ENCODE measurements around the gene EXOC7. TPM values are rescaled to one million over a fixed set of nuclear protein-coding genes. Genes with fewer than 3 reads are reported as not detected.

Gene EXOC7
- total RNA-seq, 1 experiment from 2014 or later = 133 TPM

DNA sequence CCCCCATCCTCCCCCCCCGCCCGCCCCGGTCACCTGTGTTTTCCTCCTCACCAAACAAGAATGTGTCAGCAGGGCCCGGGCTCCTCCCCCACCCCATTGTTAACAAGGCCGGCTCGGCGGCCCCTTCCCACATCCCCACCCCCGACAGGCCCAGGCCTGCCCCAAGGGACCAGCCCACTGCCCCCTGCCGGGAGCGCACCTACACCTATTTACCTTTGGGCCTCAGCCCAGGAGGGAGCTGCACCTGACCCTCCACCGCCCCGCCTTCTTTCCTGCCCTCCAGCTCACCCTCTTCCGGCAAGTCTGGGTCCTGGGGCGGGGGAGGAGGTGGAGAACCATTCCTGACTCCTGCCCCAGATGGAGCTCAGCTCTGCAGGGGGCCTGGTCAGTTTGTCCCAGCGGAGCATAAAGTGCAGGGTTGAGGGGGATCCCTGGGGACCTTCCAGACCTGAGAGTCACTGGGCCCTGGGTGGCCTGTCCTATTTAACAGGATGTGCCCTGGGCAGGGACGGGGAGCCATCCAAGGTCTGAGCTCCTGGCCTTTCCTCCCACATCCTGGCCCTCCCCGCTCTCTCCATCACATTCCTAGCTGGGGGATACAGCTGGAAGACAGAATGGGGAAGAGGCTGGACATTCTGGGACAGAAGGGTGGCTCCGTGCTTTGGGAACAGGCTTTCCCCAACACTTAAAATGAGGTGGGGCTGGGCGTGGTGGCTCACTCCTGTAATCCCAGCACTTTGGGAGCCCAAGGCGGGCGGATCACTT lies 29.2 kb upstream of the EXOC7 start:
- H3K36me3 ChIP-seq = no peaks in the 10 kb centered on the region
- no peaks in the 10 kb centered on the region for H3K9me3 ChIP-seq (replicated peaks)
- no peak overlapping the region for H3K27ac ChIP-seq
- peak in 1 of 2 experiments; percentile 50 for DNase-seq (ENCODE audit: low read depth in 1 of 2, low spot score in 2 of 2)
- no peaks in the 10 kb centered on the region for H3K4me1 ChIP-seq (replicated peaks)
- H3K4me3 ChIP-seq = no peak overlapping the region
- no peaks in the 10 kb centered on the region for H3K27me3 ChIP-seq (replicated peaks)

- H3K9me3 ChIP-seq (replicated peaks) = no peaks in the 10 kb centered on the region
- no peak for DNase-seq (ENCODE audit: low read depth in 1 of 2, low spot score in 2 of 2)
- no peaks in the 10 kb centered on the region for H3K4me1 ChIP-seq (replicated peaks)
- H3K27ac ChIP-seq = no peak overlapping the region
- H3K36me3 ChIP-seq = no peaks in the 10 kb centered on the region
- no peak overlapping the region for H3K4me3 ChIP-seq
- no peaks in the 10 kb centered on the region for H3K27me3 ChIP-seq (replicated peaks)
These were observed 28.3 kb upstream of the EXOC7 start for GRCh38 chr17:76131692-76132573.

GRCh38 chr17:76131051-76131691 lies 27.6 kb upstream of the EXOC7 start:
- no peak for DNase-seq (ENCODE audit: low read depth in 1 of 2, low spot score in 2 of 2)
- Histone ChIP-seq H3K27me3 (replicated peaks) (no peaks in the 10 kb centered on the region), H3K27ac (no peak overlapping the region), H3K9me3 (replicated peaks) (no peaks in the 10 kb centered on the region), H3K36me3 (no peaks in the 10 kb centered on the region), H3K4me1 (replicated peaks) (no peaks in the 10 kb centered on the region), H3K4me3 (no peak overlapping the region)

DNA sequence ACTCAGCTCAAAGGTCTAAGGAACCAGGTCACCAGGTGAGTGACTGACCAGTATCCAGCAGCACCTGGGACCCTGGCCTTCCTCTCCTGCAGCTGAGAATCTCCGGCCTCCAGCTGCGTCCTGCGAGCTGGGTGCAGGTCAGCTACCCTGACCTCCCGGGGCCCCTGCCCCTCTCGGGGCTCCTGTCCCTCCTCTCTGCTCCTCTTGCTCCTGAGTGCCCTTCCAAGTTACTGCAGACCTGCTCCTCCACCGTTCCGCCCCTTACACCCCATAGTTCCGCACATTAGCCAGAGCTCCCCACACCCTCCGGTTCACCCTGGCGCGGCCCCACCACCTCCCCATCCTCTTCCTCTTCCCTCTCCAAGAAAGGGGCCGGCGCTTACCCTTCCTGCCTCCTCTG lies 26.9 kb upstream of the EXOC7 start:
- Histone ChIP-seq H3K27ac (no peak overlapping the region), H3K27me3 (replicated peaks) (0 out of 2 replicates have a peak, but pooled peaks cover 3% of the 10 kb centered on the region), H3K36me3 (no peaks in the 10 kb centered on the region), H3K4me1 (replicated peaks) (no peaks in the 10 kb centered on the region), H3K9me3 (replicated peaks) (no peaks in the 10 kb centered on the region), H3K4me3 (no peak overlapping the region)
- DNase-seq (ENCODE audit: low read depth in 1 of 2, low spot score in 2 of 2) = peak in 1 of 2 experiments; percentile 48

DNA sequence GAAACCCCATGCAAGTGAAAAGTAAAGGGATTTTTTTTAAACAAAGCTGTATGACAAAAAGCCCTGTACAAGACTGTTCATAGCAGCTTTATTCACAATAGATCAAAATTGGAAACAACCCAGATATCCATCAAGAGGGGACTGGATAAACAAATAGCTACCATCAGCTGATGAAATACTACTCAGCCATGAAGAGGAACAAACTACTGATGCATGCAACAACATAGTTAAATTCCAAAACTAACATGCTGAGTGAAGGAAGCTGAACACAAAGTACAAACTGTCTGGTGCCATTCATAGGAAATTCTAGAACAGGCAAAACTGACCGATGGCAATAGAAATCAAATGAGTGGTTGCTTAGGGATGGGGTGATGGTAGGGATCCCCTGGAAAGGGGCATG lies 22.3 kb upstream of the EXOC7 start:
- no peak for DNase-seq (ENCODE audit: low read depth in 1 of 2, low spot score in 2 of 2)
- H3K36me3 ChIP-seq = no peaks in the 10 kb centered on the region
- H3K4me1 ChIP-seq (replicated peaks) = peaks cover 8% of the 10 kb centered on the region; the same call in 1 of the 2 replicates
- no peak overlapping the region for H3K4me3 ChIP-seq
- H3K27me3 ChIP-seq (replicated peaks) = 0 out of 2 replicates have a peak, but pooled peaks cover 3% of the 10 kb centered on the region
- H3K9me3 ChIP-seq (replicated peaks) = no peaks in the 10 kb centered on the region
- no peak overlapping the region for H3K27ac ChIP-seq

DNA sequence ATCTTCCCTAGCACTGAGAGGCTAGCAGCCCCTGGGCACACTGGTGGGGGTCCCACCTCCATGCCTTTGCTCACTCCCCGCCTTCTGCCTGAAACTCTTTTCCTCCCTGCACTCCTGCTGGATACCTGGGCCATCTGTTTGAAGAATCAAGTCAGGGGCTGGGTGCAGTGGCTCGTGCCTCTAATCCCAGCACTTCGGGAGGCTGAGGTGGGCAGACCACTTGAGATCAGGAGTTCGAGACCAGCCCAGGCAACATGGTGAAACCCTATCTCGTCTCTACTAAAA lies 21.7 kb upstream of the EXOC7 start:
- H3K4me3 ChIP-seq = no peak overlapping the region
- peaks cover 8% of the 10 kb centered on the region; the same call in 1 of the 2 replicates for H3K4me1 ChIP-seq (replicated peaks)
- DNase-seq (ENCODE audit: low read depth in 1 of 2, low spot score in 2 of 2) = no peak
- no peaks in the 10 kb centered on the region for H3K9me3 ChIP-seq (replicated peaks)
- no peaks in the 10 kb centered on the region for H3K36me3 ChIP-seq
- H3K27me3 ChIP-seq (replicated peaks) = 0 out of 2 replicates have a peak, but pooled peaks cover 3% of the 10 kb centered on the region
- no peak overlapping the region for H3K27ac ChIP-seq

DNA sequence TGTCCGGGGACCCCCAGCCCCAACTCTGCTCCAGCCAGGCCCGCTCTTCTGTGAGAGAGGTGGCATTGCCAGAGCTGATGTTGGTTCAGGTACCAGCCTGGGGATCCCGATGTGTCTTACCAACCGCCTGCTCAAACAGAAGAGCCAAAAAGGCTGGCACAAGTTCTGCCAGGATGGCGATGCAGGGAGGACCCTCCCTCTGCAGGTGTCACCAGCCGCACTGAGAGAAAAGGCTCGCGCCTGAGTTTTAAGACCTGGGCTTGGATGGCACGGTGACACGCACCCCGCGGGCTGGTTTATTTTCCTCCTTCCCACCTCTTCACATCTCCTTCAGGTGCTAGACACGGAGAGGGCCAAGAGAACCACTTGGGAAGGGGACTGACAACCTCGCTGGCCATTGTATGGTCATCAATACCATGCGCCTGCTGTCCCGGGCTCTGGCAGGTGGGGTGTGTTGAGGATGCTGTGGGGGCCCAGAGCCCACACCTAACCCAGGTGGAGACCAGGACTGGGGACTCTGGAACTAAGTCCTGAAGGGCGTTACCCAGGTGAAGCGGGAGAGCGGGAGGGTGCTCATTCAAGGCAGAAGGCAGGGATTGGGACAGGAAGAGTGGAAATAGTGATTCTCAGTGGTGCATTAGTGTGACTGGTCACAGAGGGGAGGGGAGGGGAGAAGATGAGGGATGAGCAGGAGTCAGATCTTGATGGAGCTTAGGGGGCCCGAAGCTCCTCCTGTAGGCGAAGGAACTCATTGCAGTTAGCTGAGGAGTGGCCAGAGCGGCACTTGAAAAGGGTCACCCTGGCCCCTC lies 21.2 kb upstream of the EXOC7 start:
- Histone ChIP-seq H3K27ac (no peak overlapping the region), H3K27me3 (replicated peaks) (0 out of 2 replicates have a peak, but pooled peaks cover 3% of the 10 kb centered on the region), H3K4me3 (no peak overlapping the region), H3K36me3 (no peaks in the 10 kb centered on the region), H3K4me1 (replicated peaks) (peaks cover 8% of the 10 kb centered on the region; the same call in 1 of the 2 replicates), H3K9me3 (replicated peaks) (no peaks in the 10 kb centered on the region)
- DNase-seq (ENCODE audit: low read depth in 1 of 2, low spot score in 2 of 2) = no peak

- no peaks in the 10 kb centered on the region for H3K9me3 ChIP-seq (replicated peaks)
- no peaks in the 10 kb centered on the region for H3K36me3 ChIP-seq
- no peak overlapping the region for H3K4me3 ChIP-seq
- 0 out of 2 replicates have a peak, but pooled peaks cover 3% of the 10 kb centered on the region for H3K27me3 ChIP-seq (replicated peaks)
- no peak for DNase-seq (ENCODE audit: low read depth in 1 of 2, low spot score in 2 of 2)
- peaks cover 8% of the 10 kb centered on the region; the same call in 1 of the 2 replicates for H3K4me1 ChIP-seq (replicated peaks)
- no peak overlapping the region for H3K27ac ChIP-seq
These were observed 20.4 kb upstream of the EXOC7 start for GRCh38 chr17:76123749-76124581.

GRCh38 chr17:76123191-76123499 lies 19.6 kb upstream of the EXOC7 start:
- H3K27me3 ChIP-seq (replicated peaks) = 0 out of 2 replicates have a peak, but pooled peaks cover 3% of the 10 kb centered on the region
- DNase-seq (ENCODE audit: low read depth in 1 of 2, low spot score in 2 of 2) = no peak
- H3K36me3 ChIP-seq = no peaks in the 10 kb centered on the region
- H3K9me3 ChIP-seq (replicated peaks) = no peaks in the 10 kb centered on the region
- peaks cover 8% of the 10 kb centered on the region; the same call in 1 of the 2 replicates for H3K4me1 ChIP-seq (replicated peaks)
- no peak overlapping the region for H3K4me3 ChIP-seq
- H3K27ac ChIP-seq = no peak overlapping the region

- Histone ChIP-seq H3K9me3 (replicated peaks) (no peaks in the 10 kb centered on the region), H3K27ac (no peak overlapping the region), H3K4me3 (no peak overlapping the region), H3K4me1 (replicated peaks) (peaks cover 8% of the 10 kb centered on the region; the same call in 1 of the 2 replicates), H3K27me3 (replicated peaks) (0 out of 2 replicates have a peak, but pooled peaks cover 3% of the 10 kb centered on the region), H3K36me3 (no peaks in the 10 kb centered on the region)
- DNase-seq (ENCODE audit: low read depth in 1 of 2, low spot score in 2 of 2) = no peak
These were observed 19.0 kb upstream of the EXOC7 start for GRCh38 chr17:76122431-76123190.

GRCh38 chr17:76121932-76122430 lies 18.4 kb upstream of the EXOC7 start:
- peaks cover 8% of the 10 kb centered on the region; the same call in 1 of the 2 replicates for H3K4me1 ChIP-seq (replicated peaks)
- H3K27ac ChIP-seq = no peak overlapping the region
- no peaks in the 10 kb centered on the region for H3K36me3 ChIP-seq
- DNase-seq (ENCODE audit: low read depth in 1 of 2, low spot score in 2 of 2) = no peak
- H3K27me3 ChIP-seq (replicated peaks) = 0 out of 2 replicates have a peak, but pooled peaks cover 3% of the 10 kb centered on the region
- H3K4me3 ChIP-seq = no peak overlapping the region
- no peaks in the 10 kb centered on the region for H3K9me3 ChIP-seq (replicated peaks)

- DNase-seq (ENCODE audit: low read depth in 1 of 2, low spot score in 2 of 2) = no peak
- H3K36me3 ChIP-seq = no peaks in the 10 kb centered on the region
- peaks cover 8% of the 10 kb centered on the region; the same call in 1 of the 2 replicates for H3K4me1 ChIP-seq (replicated peaks)
- H3K27me3 ChIP-seq (replicated peaks) = no peaks in the 10 kb centered on the region
- no peaks in the 10 kb centered on the region for H3K9me3 ChIP-seq (replicated peaks)
- H3K27ac ChIP-seq = no peak overlapping the region
- H3K4me3 ChIP-seq = no peak overlapping the region
These were observed 17.0 kb upstream of the EXOC7 start for GRCh38 chr17:76120658-76121008.

Data from SJSA1 (cell line).